NCI-H1930 (cell line): ENCODE results near the gene ATP1B3.
"Not testable (repeated sequence)": the region's sequence is repeated elsewhere in the genome, so short reads cannot be mapped to it uniquely, and the experiment has no call there.

Experiments
- DNase-seq, 2 experiments: peaks; one replicate each; lab custom pipeline; 2025; lab: John Stamatoyannopoulos, UW

The ATP1B3 gene

DNA sequence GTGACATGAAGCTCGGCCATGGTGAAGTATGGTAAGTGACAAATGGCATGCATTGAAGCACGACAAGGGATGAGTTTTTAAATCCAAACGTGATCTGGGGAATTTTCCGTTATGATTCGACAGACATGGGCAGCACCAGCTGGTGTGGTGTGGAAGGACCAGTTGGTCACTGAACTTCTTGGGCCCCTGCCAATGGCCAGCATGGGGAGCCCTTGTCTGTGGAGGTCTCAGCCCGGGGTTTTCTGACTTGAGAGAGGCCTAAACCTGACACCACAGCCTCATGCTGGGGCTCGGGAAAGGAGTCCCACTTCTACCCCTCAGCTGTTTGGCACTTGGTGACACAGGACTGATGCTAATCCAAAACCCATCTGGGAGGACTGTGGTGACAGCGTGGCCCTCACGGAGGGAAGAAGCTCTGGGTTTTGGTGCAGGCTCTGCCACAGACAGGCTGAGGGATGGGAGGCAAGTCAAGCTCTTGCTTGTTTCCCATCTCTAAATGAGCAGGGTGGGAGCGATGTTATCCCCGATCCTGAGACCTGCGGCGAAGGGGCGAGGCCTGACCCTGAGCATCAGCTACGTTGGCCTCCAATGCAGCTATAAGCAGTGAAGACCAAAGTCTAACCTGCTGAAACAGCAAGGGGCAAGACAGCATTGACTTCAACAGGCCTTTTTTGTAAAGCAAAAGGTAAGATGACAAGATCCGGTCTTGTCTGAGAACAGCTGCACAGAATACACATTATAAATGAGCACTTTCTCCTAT is 69.5 kb downstream of the ATP1B3 start:
- no peak for DNase-seq

DNA sequence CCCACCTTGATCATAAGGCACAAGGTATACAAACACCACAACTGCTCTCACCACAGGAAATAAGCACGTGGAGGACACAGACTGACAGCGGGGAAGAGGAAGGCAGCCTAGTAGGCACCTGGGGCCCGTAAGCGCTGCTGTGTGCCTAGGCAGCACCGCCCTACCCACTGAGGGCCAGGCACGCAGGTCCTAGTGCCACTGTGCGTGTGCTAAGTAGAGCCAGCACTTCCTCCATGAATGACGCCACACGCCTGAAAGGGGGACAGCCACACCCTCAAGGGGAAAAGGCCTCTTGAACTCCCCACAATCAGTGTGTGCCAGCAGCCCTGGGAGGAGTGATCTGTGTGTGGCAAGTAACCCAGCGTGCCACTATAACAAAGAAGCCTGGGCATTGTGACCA is 73.0 kb downstream of the ATP1B3 start:
- DNase-seq = no peak

DNA sequence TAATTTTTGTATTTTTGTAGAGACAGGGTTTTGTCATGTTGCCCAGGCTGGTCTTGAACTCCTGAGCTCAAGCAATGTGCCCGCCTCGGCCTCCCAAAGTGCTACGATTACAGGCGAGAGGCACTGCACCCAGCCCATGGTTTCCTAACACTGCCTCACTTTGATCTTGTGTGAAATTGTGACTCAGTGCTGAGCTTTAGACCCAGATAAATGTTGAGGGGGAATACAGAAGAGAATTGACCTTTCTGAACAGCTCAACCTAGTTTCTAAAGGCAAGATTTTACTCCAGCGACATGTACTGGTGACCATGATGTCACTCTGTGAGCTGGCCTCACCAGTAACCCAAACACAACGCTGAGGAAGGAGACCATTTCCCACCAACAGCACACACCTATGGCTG is 73.5 kb downstream of the ATP1B3 start:
- DNase-seq = no peak

DNA sequence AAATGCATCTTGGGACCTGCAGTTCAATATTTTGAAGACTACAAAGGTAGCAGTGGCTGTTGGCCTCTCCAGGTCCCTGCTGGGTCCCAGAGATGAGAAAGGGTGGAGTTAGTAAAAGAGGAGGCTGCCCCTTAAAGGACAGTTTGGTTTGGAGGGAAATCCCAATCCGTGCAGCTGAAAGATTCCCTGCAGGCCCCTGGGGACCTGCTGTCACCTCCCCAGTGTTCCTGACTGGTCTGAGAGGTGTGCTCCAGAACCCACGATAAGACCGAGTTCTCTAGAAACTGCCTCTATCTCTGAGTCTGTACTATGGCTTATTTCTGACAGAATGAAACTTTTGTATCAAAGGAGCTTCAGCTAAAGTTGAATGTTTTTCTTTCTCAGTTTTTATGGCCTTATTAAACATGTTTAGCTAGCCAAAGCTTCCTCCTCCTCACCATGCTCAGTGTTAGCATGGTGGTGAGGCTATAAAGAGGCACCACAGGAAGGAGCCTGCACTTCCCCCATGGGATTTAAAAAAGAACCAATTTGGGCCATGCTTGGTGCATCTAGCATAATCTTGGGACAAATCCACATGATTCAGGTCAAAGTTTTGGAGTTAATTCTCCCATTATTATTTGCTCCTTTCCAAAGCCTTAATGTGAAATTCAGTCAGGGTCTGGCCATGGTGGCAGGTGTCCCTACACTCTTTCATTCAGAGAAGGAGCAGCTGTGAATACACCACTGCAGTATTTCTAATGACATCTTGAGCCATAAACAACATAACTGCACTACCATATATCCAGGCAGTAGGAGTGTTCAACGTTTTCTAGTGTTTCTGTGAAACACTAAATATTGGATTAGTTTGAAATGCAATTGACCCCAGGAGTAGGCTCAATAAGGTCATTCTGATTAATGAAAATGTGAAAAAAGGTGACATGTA is 74.4 kb downstream of the ATP1B3 start:
- no peak for DNase-seq

DNA sequence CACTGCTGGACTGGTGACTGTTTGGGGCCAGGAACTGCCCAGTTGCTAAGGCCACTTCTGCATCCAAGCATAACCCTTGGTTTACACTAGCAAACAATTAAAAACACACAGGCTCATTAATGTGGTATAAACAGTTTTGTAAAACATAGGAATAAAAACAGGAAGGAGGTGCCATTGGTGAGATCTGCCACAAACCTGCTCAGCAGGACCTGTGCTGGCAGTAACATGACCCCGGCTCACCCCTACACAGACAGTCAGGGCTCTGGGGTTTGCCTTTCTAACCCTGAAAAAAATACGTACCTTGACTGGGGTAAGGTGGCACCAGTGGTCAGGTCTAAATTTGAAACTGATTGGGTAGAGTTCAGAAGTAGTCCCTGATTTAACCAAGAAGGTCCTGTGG is 76.2 kb downstream of the ATP1B3 start:
- DNase-seq = no peak

DNA sequence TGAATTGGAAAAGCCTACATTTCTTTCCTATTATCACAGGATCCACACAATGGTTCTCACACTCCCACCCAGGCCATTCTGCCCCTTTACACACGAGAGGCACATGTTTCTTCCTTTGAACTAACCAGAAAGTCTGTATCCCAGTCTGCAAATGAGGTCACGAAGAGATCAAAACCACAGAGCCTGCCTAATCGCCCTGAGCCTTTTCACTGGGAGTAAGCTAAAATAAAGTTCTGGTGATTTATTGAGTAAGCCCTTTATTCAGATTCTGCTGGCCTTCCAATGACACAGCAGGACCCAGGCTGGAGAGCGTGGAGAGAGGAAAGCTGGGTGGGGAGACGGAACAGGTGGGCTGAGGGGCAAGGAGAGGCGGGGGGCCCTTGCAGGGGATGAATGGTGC is 78.7 kb downstream of the ATP1B3 start:
- no peak for DNase-seq

DNA sequence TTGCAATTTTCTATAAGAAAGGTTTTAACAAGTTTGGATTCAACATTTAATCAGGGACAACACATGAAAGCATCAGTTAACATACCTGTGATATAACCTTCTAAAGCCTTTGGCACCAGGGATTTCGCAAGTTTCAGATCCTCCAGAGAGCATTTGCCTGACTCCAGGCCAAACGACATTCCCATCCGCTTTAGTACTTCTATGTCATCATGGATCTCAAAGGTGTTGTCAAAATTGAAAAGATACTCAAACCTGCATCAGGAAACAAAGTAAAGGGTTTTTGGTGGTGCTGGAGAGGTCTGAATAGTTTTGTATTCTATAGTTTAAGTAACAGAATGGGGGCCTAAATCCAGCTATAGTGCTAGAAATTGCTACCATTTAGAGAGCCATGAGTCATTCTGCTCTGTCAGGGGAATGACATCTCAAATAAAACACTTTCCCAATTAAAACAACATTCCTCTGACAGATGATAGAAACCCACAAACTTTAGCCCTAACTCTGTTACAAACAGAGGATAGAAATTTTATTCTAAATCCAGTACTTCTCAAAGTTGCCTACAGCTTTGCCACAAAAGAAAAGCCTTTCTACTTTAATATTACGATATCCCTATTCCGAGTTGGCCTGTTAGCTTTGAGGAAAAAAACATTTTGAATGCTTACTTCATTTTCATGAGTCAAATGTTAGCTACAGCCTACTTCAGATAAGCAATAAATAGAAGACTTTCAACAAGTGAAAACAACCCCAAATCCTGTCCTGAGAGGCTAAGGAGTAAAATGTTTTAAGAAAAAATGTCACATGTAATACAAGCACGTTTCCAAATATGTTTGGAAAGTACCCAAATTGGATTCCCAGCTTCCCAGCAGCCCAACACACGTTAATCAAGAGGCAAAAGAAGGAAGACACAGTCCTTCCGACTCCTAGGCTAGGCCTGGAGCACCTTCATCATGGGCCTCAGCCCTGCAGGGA is 83.4 kb downstream of the ATP1B3 start:
- DNase-seq = no peak

DNA sequence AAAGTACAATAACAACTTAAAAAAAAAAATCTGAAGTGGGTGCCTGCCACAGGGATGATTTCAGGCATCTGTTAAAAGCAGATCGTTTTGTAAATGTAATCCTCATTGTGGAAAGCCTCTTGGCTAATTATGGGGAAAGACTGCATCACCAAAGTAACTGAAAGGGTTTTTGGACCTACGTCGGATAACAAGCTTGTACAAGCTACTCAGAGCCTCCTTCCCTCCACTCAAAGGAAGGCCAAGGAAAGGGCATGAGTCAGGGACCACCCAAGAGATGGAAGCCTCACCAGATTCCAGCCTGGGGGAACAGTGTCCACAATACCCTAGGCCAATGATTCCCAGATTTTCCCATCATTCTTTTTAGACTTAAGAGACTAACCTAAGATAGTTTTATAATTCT is 84.3 kb downstream of the ATP1B3 start:
- DNase-seq = no peak

DNA sequence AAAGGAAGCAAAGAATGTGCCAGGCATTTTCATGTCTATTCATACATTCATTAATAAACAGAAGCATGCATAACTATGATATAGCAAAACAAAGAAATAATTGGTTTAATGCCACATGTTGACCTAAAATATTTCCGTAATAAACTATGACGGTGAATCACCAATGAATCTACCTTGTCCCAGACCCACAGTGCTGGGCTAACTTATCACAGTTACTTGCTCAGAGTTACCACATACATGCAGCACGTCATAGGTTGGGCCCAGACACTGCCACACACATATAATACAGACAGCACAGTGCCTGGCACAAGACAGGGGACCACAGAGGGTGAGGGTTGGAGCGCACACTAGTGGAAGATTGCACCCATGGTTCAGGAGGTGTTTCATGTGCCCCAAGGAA is 86.9 kb downstream of the ATP1B3 start:
- no peak for DNase-seq

DNA sequence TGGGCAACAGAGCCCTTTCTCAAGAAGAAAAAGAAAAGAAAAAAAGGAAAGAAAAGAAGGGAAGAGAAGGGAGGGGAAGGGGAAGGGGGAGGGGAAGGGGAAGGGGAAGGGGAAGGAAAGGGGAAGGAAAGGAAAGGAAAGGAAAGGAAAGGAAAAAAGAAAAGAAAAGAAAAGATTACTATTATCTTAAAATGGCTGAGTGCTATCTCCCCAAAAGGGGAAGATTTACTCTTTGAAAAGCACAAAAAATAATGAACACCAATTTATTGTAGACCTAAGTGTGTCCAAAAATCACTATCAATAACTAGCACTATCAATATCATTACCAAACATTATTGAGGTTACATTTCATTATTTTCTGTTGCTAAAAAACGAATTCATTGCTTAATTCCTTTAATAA is 89.0 kb downstream of the ATP1B3 start:
- DNase-seq = no peak

DNA sequence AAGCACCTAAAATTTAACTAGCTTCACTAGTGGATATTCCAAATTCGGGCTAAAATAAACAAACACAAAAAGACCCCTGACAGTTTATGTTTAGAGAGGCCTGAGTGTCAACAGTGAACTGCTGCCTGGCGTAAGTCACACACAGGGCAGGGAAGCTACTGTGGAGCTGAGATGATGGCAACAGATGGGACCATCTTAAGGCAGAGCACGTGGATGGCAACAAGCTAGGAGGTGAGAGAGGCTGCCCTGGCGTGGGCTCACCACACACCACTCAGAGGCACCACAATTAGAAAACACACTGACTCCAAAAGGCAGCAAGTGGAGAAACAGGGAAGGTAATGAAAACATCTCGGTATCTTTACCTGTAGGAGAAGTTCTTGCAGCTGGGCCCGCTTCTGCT is 93.3 kb downstream of the ATP1B3 start:
- no peak for DNase-seq

DNA sequence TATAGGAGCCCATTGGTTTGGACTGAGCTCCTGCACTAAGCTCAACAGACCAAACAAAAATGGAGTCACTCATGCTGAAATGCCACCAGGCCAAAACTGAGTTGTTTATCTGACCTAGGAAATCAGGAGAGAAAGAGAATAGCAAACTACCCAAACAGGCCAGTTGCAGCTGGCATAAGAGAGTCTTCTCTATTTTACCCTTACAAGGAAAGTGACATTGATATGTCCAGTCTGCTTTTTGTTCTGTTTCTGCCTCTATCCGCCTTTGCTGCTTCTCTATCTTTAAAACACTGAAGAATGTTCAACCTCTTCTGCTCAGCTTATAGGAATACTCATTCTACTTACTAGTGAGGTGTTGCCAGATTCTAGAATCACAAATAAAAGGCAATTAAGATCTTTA is 95.1 kb downstream of the ATP1B3 start:
- DNase-seq = no peak

DNA sequence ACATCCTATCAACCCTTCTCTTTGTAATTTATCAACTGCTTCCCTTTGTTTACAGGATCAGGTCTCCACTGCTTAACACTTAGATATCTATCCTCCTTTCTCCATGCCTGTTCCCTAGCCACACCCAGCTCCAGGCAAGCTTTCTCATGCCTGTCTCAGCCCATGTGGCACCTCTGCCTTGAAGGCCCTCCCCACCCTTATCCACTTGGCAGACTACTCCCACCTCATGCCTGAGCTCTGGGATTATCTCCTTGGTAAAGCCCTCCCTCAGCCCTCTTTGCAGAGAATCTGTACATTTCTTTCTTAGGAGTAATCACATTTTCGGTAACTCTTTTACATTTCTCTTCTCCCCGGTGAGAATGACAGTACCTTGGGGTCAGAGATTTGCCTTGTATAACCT is 96.0 kb downstream of the ATP1B3 start:
- no peak for DNase-seq

DNA sequence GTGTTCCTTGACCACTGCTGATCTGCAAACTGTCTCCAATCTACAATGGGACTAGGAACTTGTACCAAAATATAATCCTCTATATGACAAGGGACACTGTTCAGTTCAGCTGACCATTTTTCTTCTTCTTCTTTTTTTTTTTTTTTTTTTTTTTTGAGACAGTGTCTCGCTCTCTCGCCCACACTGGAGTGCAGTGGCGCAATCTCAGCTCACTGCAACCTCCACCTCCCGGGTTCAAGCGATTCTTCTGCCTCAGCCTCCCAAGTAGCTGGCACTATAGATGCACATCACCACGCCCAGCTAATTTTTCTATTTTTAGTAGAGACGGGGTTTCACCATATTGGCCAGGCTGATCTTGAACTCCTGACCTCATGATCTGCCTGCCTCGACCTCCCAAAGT is 98.3 kb downstream of the ATP1B3 start:
- DNase-seq = not testable (repeated sequence)
